K562 (cell line): Measurements from ENCODE around the gene CSNK1G1. TPM values are rescaled to one million over a fixed set of nuclear protein-coding genes. Genes with fewer than 3 reads are reported as not detected.

ENCODE experiments used
- BHLHE40 ChIP-seq: IDR thresholded peaks from 2 replicates; pipeline ENCODE4 v1.6.1; 2011; ENCODE audit warnings: low read length, improper control_type of control experiment
- CHAMP1 ChIP-seq: fragments of 450-650 bp; IDR thresholded peaks from 2 replicates; pipeline ENCODE4 v1.6.1; 2016; ENCODE audit warnings: mild to moderate bottlenecking
- DIDO1 ChIP-seq: fragments of 450-650 bp; IDR thresholded peaks from 2 replicates; pipeline ENCODE4 v1.6.1; 2016; ENCODE audit warnings: low read depth, missing biosample characterization, missing genetic modification characterization
- ELF1 ChIP-seq: fragments of 200-800 bp; sonication (Bioruptor generic); IDR thresholded peaks from 2 replicates; pipeline ENCODE4 v1.6.1; 2016; ENCODE audit warnings: missing genetic modification characterization, missing compliant biosample characterization
- ETS2 ChIP-seq: IDR thresholded peaks from 2 replicates; pipeline ENCODE4 v1.6.1; 2016; ENCODE audit warnings: borderline replicate concordance, missing genetic modification characterization, mild to moderate bottlenecking, moderate library complexity, missing compliant biosample characterization; ENCODE audit not compliant: poor library complexity, severe bottlenecking
- FOXM1 ChIP-seq, 2 experiments: fragments of 450-650 bp in 1 of 2; sonication (generic) in 1 of 2; formaldehyde crosslinking in 1 of 2; IDR thresholded peaks; 2 replicates each; pipeline versions ENCODE4 v1.6.1 to v1.9.0; 2017 to 2022; ENCODE audit warnings: low read depth in 2 of 2, mild to moderate bottlenecking in 2 of 2, missing genetic modification reagents in 1 of 2, moderate library complexity in 1 of 2
- HMGN3 ChIP-seq: IDR thresholded peaks from 2 replicates; pipeline ENCODE4 v1.6.1; 2011; ENCODE audit warnings: borderline replicate concordance, low read depth, mild to moderate bottlenecking, mixed read lengths, low read length; ENCODE audit not compliant: insufficient read length; ENCODE audit errors: extremely low read depth
- MECOM ChIP-seq: fragments of 250-450 bp; sonication (Bioruptor Pico); IDR thresholded peaks from 2 replicates; pipeline ENCODE4 v1.8.0; 2022; ENCODE audit warnings: inconsistent platforms
- SMARCA4 ChIP-seq: fragments of 450-650 bp; IDR thresholded peaks from 2 replicates; pipeline ENCODE4 v1.6.1; 2016
- ZNF3 ChIP-seq: fragments of 250-450 bp; sonication (Bioruptor Pico); IDR thresholded peaks from 2 replicates; pipeline ENCODE4 v1.5.0; 2021; ENCODE audit warnings: mild to moderate bottlenecking, moderate library complexity
- polyA plus RNA-seq, 8 experiments: library from polyadenylated mRNA; depleted of rRNA in 4 of 8; stranded (reverse) in 5 of 8; unstranded in 3 of 8; fragments of >200 nt; fragmentation: Nextera tagmentation in 2 of 8; fragmentation: Illumina TruSeq in 1 of 8; extraction: Ambion mirVana in 2 of 8; extraction: Trizol in 1 of 8; gene quantifications; 2 replicates each; pipeline versions ENCODE4 v1.2.1 to v1.2.3, GENCODE V29; 2011 to 2014; ENCODE audit warnings: inconsistent platforms in 1 of 8, missing spikeins in 1 of 8
- total RNA-seq, 7 experiments: library from RNA; depleted of rRNA in 6 of 7; stranded (reverse); fragments of >200 nt in 6 of 7; fragmentation: Illumina TruSeq in 2 of 7; extraction: Trizol in 2 of 7; gene quantifications; 2 replicates each; pipeline versions ENCODE4 v1.2.1 to v1.2.3, GENCODE V29; 2011 to 2021; ENCODE audit warnings: low replicate concordance in 1 of 7

Gene CSNK1G1
- total and polyA plus RNA-seq, 9 of the 15 experiments (the other 6 are each of a cell fraction or from before 2014, with no cell fraction given): 4.5 to 18.5 (median 9.5) TPM

DNA sequence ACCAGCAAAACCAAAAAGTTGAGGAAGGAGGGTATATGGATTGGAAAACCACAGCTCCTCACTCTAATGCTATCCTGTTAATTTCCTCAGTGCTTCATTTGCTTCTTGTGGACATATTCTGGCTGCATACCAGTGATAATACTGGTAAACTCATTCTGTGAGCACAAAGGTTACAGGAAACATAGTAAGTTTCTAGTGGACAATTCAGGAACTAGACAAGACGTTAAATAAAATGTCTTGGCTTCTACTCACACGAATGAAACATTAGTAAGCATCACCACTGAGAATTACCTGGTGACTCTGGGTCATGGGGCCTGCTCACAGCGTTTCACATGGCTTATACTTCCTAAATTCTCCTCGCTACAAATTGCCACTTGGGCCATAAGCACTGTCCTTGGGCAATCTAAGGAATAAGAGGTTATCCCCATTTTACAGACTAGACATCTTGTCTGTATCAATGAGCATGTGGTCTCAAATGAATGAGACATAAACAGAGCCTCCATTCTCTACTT is 173.1 kb downstream of the CSNK1G1 start (continued):
- TF ChIP-seq FOXM1 (IDR thresholded peaks at IDR 0.05; ENCODE audit: low read depth): no peak
- no peak for TF ChIP-seq FOXM1 (CRISPR knock-in tag; IDR thresholded peaks at IDR 0.05; ENCODE audit: low read depth)
- no peak for TF ChIP-seq MECOM
- no peak for TF ChIP-seq ETS2 (tag)
- TF ChIP-seq BHLHE40: no peak
- TF ChIP-seq HMGN3: no peak
- TF ChIP-seq SMARCA4: no peak
- TF ChIP-seq ELF1: no peak
- no peak for TF ChIP-seq CHAMP1
- no peak for TF ChIP-seq DIDO1
- no peak for TF ChIP-seq ZNF3
